Right forelimb (tissue), 1 donor: Measurements from ENCODE around the gene CSNK1A1.
"Not testable (repeated sequence)": the region's sequence is repeated elsewhere in the genome, so short reads cannot be mapped to it uniquely, and the experiment has no call there.

ENCODE experiments used
- DNase-seq: peaks from one replicate; pipeline ENCODE4 v3.0.0-alpha.2; 2018

The CSNK1A1 gene

GRCh38 chr5:149526845-149527590 lies 24.2 kb downstream of the CSNK1A1 start:
- DNase-seq: no peak

DNA sequence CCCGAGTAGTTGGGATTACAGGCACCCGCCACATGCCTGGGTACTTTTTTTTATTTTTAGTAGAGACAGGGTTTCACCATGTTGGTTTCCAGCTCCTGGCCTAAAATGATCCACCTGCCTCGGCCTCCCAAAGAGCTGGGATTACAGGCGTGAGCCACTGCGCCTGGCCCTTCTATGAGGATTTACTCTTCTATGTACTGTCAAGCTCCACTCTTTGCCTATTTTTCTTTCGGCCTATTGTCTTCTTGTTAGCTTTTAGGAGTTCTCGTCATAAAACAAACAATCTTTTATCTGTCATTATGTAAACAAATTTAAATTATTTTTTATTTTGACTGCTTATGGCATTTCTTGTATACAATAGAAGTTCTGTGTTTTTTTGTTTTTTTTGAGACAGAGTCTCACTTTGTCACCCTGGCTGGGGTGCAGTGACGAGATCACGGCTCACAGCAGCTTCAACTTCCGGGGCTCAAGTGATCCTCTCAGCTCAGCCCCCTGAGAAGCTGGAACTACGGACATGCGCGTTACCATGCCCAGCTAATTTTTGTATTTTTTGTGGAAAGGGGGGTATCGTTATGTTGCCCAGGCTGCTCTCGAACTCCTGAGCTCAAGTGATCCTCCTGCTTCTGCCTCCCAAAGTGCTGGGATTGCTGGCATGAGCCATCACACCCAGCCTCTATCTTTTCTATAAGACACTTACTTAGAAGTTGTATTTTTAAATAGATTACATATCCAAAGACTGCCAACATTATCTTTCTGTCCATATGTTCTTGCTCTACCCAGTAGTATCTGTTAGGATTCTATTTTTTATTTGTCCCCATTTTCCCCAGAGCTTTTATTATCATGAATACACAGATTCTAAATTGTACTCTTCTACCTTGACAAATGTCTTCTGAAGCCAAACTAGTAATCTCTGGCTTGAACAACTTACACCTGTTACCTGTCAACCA lies 29.2 kb downstream of the CSNK1A1 start:
- no peak for DNase-seq

- no peak for DNase-seq
Measured at GRCh38 chr5:149519601-149520000, 31.6 kb downstream of the CSNK1A1 start.

DNA sequence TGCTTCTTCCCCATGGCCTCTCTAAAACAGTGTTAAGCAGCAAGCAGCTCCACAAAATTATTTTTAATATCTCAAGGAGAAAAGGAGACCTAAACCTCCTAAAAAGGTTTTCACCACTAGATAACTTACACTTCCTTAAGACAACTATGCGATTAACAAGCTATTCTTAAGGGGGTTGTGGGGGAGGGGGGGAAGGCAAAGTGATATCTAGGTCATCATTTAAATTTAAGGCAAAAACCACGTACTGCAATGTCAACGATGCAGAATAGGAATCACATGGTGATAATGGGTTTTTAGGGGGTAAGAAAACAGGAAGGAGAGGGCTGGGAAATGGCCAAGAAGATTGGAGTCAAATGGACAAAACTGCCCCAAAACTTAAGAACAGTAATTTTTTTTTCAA lies 32.6 kb downstream of the CSNK1A1 start:
- no peak for DNase-seq

- DNase-seq: no peak
Measured at GRCh38 chr5:149517461-149518122, 33.6 kb downstream of the CSNK1A1 start.

GRCh38 chr5:149514512-149514911 lies 36.7 kb downstream of the CSNK1A1 start:
- no peak for DNase-seq

- DNase-seq: not testable (repeated sequence)
Measured at GRCh38 chr5:149513372-149513947, 37.8 kb downstream of the CSNK1A1 start.

DNA sequence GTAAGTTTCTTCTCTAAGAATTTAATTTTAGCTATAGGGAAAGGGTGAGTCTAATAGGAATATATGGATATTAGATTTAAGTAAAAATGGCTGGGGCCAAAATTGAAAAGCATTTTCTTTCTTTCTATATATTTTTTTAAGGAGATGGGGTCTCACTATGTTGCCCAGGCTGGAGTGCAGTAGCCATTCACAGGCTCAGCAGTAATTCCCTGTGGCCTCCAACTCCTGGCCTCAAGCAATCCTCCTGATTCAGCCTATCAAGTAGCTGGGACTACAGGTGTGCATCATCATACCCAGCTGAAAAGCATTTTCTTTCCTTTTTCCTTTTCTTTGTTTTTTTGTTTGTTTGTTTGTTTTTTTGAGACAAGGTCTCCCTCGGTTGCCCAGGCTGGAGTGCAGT lies 41.1 kb downstream of the CSNK1A1 start:
- no peak for DNase-seq

DNA sequence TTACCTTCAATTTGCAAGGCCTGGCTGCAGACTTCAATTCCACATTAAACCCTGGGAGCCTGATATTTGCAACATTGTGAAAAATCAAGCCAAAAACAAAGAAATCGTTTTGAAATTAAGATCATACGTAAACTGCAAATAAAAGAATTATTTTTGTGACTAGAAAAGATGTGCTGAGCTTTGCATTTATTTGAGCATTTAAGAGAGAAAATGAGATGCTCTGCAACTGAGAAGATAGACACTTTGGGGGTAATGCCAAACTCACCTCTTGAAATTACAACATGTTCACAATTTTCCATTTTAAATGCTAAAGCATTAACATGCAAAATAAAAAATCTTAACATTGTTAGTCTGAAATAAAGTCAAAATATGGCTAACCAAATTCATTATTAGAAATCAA lies 46.6 kb downstream of the CSNK1A1 start:
- no peak for DNase-seq

- DNase-seq: no peak
Measured at GRCh38 chr5:149503006-149503405, 48.2 kb downstream of the CSNK1A1 start.

- no peak for DNase-seq
Measured at GRCh38 chr5:149500922-149501582, 50.2 kb downstream of the CSNK1A1 start.

DNA sequence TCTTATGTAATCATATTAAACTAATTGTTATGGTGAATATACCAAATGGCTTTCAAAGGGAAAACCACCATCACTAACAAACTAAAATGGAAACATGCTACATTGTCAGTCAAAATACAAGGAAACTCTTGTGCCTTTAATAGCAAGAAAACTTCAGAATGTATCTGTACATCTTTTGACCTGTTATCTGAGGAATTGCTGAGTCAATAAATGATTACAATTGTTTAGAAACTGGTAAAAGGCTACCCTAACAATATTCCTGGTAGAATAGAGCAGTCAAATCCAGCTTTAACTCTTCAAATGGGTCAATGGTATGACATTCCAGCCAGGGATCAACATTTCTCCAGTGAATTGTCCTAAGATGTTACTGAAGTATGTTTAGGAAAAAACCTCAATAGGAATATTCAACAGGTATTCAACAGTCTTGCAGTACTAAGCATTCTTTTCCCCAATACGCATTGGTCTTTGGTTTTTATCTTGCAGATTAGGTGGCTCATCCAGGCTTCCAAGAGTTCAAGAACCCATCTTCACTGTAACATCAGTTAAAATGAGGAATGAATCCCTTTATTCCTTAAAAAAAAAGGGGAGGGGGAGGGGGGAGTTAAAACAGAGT lies 52.4 kb downstream of the CSNK1A1 start:
- DNase-seq: no peak

- DNase-seq: peak; percentile 56
Measured at GRCh38 chr5:149497357-149497756, 53.9 kb downstream of the CSNK1A1 start.

- DNase-seq: no peak
Measured at GRCh38 chr5:149496917-149497316, 54.3 kb downstream of the CSNK1A1 start.

- DNase-seq: no peak
Measured at GRCh38 chr5:149496166-149496565, 55.1 kb downstream of the CSNK1A1 start.

DNA sequence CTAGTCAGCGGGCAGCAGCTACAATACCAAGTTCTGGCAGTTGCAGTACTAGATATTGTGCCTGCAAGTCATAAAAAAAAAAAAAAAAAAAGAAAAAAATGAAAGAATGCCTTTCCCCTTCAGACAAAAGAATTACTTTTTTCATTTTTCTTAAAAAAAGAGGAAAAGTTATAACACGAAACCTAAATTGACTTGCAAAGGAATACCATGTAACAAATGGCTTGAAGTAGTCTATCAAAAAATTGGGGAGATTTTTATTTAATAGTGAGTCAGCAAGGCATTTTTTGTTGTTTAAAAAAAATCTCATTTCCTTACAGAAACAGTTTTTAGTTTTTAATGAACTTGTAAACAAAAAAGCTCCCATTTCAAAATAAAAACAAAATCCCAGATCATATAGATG lies 55.6 kb downstream of the CSNK1A1 start:
- DNase-seq: no peak

DNA sequence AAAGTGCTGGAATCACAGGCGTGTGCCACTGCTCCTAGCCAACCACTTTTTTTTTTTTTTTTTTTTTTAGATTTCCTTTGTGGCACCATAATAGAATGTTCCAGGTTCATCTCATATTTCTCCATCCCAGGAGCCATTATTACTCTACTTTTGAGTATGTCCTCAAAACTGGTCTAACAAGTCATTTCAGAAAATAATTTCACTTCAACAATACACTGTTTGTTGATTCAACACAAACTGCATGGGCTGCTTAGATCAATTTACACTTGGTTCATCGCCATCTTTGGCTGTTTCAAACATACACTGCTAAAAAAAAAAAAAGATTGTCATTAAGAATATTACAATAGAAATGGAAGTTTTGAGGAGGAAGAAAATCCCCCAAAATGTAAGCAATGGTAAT lies 57.9 kb downstream of the CSNK1A1 start:
- DNase-seq: no peak

DNA sequence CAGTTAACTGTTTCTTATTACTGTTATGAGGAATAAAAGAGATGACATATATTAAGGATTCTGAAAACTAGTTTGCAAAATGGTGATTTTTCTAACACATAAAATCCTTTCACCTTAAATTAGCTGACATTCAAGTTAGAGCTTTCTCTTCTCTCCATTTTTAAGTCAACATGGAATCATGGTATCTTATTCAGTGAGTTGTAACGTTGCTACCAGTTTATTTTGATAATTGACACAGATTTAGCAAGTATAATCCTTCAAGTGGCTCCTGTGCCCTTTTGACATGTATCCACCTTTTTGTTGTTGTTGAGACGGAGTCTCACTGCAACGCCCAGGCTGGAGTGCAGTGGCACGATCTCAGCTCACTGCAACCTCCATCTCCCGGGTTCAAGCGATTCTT lies 58.5 kb downstream of the CSNK1A1 start:
- DNase-seq: no peak

GRCh38 chr5:149490599-149491485 lies 60.4 kb downstream of the CSNK1A1 start:
- DNase-seq: no peak

DNA sequence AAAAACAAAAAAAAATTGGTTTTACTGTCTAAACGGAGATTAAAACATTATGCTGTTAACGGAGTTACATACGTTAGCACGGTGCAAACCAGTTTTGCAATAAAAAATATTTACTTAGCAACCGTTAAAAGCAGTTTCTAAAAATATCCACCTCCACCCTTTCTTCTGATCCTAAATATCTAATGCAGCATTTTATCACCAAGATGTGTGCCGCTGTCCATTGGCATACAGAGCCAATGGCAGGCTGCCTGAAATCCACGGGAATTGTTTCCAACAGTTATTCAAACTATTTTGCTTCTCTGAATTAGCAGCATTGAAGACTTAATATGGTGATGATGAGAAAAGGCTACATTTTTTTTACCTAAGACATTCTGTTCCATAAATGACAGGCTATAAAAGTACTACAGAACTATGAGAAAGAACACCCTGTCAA lies 61.6 kb downstream of the CSNK1A1 start:
- peak; percentile 72 for DNase-seq
